HG03139 (cell line): ENCODE data around the gene STK40.

Experiments used
- ATAC-seq: cut with Tn5 transposase; IDR thresholded peaks from one replicate; pipeline ENCODE4 v1.9.1; 2021; ENCODE audit not compliant: unreplicated experiment

STK40 gene

GRCh38 chr1:36385410-36386264 is at the start of gene STK40:
TSS of gene STK40 (minus strand) at chr1:36385924. CDS start at chr1:36361332, 24,592 bp downstream.
- peak; percentile 87 for ATAC-seq

GRCh38 chr1:36433102-36433501 is 47.4 kb upstream of the STK40 start:
- no peak for ATAC-seq

GRCh38 chr1:36432616-36433015 is 46.9 kb upstream of the STK40 start:
- no peak for ATAC-seq

- ATAC-seq: no peak
Measured at GRCh38 chr1:36425791-36426190, 40.1 kb upstream of the STK40 start.

- no peak for ATAC-seq
Measured at GRCh38 chr1:36421649-36422048, 35.9 kb upstream of the STK40 start.

- no peak for ATAC-seq
Measured at GRCh38 chr1:36420836-36421317, 35.2 kb upstream of the STK40 start.

GRCh38 chr1:36420409-36420808 is 34.7 kb upstream of the STK40 start:
- no peak for ATAC-seq

GRCh38 chr1:36419569-36419968 is 33.8 kb upstream of the STK40 start:
- no peak for ATAC-seq

- no peak for ATAC-seq
Measured at GRCh38 chr1:36419140-36419539, 33.4 kb upstream of the STK40 start.

GRCh38 chr1:36417931-36418330 is 32.2 kb upstream of the STK40 start:
- no peak for ATAC-seq

- ATAC-seq: no peak
Measured at GRCh38 chr1:36415661-36416326, 30.1 kb upstream of the STK40 start.

GRCh38 chr1:36414384-36414783 is 28.7 kb upstream of the STK40 start:
- ATAC-seq: no peak

GRCh38 chr1:36411674-36412648 is 26.2 kb upstream of the STK40 start:
- ATAC-seq: no peak

GRCh38 chr1:36408479-36408878 is 22.8 kb upstream of the STK40 start:
- no peak for ATAC-seq

- no peak for ATAC-seq
Measured at GRCh38 chr1:36406440-36406839, 20.7 kb upstream of the STK40 start.

- no peak for ATAC-seq
Measured at GRCh38 chr1:36402504-36402890, 16.8 kb upstream of the STK40 start.

GRCh38 chr1:36401602-36402503 is 16.1 kb upstream of the STK40 start:
- no peak for ATAC-seq

GRCh38 chr1:36400825-36401601 is 15.3 kb upstream of the STK40 start:
- no peak for ATAC-seq

GRCh38 chr1:36400514-36400824 is 14.7 kb upstream of the STK40 start:
- no peak for ATAC-seq
